T47D (cell line): Measurements from ENCODE around the gene CDHR3.

Experiments used
- DNase-seq, 2 experiments: peaks; one replicate each; pipeline versions ENCODE4 v3.0.0 to v3.0.0-alpha.2; 2011 to 2012; ENCODE audit warnings: low read depth in 1 of 2, low spot score in 1 of 2
- JUND ChIP-seq: IDR thresholded peaks from 2 replicates; pipeline ENCODE4 v1.6.1; 2012; ENCODE audit warnings: low read depth
- in situ Hi-C: cut with HindIII; loops from 2 replicates; pipeline ENCODE4 v1.10.0; 2016; ENCODE audit warnings: low sequenced_read_pairs, low pct_unique_long_range_greater_than_20kb

CDHR3 gene

DNA sequence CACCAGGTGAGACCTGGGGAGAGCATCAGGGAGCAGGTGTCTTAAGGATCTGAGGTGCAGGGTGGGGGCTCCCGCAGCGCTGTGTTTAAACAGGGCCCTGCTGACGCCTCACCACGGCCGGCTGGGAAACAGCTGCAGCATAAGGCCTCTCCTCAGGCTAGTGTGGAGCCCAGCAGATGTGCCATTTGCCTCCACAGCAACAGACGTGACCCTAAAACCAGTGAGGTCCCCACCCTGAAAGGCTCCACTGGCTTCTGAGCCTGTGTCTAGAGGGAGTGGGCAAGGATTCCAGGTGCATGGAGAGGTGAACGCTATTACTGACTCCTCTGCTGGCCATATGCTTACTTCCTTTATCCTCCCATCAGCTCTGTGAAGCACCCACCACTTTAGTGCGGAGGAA is 101.3 kb downstream of the CDHR3 start:
- DNase-seq = no peak
- TF ChIP-seq JUND = no peak
- in situ Hi-C loops = no loop called here

DNA sequence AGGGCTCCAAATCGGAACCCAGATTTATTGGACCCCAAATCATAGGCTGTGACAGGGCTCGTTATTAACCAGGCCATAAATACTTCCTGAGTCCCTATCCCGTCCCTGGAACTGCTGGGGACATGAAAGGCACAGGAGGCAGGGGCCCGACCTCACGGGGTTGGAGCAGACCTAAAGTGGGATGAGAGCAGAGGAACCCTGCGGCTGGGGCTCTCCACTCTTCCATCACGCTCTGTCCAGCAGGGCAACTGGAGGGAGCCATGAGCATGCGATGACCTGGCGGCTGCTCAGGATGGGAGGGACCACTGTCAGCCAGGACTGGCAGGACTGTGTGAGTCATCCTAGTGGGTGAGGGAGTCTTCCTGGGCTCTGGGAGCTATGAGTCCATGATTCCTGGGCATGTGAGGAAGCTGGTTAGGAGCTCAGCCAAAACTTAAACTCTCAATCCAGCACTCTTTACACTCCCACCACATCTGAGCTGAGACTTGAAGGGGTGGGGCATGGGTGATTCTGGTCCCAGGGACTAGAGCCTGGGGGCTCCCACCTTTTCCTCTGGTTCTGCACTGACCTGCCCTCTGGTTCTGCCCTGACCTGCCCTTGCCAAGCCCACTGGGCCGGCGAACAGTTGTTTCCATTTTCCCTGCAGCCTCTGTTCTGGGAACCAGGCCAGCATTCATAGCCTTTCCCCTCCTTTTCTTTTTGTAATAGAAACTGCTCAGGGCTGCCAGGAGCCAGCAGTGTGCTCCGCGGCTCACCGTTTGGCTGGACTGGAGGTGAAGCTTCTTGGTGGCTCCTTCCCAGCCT is 101.9 kb downstream of the CDHR3 start:
- DNase-seq = peak in 1 of 2 experiments; percentile 86
- in situ Hi-C loops = no loop called here
- no peak for TF ChIP-seq JUND

DNA sequence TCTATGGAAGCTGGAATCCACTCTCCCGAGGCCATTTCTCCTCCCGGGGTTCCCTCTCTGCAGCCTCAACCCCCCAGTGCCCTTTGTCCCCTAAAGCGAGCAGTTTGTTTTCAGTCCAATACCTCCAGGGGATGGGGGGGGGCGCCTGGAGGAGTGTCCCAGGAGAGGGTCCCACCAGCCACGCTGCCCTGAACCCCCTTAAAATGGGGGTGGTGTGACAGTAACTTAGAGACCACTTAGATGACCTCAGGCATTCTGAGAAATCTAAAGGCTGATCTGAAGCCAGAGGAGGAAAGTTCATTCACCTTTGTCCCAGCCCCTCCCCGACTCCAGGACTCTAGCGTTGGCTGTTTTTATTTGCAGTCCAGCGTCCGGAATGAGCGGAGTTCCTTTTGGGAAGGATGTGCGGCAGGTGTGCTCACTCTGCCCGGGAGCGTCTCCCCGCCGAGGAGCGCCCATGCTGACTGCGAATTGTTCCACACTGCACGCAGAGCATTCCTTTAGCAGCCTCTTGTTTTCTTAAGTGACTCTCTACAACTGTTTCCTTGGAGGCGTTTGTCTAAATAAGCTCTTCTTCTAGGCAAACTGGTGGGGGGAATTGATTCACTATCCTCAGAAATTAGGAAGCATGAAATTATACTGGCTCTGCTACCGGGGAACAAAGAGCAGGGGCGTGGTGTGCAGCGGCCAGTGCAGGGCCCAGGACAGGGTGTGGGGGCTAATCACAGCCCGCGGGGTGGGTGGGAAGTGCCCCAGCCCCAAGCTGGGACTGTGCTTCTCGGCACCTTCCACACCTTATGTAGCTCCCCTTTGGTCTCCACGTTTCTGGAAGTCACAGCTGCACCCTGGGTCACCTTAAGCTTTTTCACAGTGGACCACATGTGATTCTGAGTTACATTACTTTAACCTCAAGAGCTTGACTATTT is 102.8 kb downstream of the CDHR3 start:
- DNase-seq = peak in 1 of 2 experiments; percentile 72
- no peak for TF ChIP-seq JUND
- in situ Hi-C loops = no loop called here

DNA sequence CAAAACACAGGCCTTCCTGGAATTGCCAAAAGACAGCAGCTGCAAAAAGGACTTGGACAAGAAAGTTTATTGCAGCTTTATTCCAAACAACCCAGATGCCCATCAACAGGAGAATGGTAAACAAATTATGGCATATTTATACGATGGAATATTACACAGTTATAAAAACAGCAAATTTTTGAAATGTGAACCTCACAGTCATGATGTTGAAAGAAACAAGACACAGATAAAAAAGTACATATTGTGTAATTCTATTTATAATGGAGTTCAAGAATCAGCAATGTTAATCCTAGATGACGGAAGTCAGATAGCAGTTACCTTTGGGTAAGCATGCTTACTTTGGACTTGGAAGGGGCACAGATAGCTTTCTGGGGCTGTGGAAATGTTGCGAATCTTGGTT is 104.6 kb downstream of the CDHR3 start:
- in situ Hi-C loops = no loop called here
- TF ChIP-seq JUND = no peak
- DNase-seq = no peak

DNA sequence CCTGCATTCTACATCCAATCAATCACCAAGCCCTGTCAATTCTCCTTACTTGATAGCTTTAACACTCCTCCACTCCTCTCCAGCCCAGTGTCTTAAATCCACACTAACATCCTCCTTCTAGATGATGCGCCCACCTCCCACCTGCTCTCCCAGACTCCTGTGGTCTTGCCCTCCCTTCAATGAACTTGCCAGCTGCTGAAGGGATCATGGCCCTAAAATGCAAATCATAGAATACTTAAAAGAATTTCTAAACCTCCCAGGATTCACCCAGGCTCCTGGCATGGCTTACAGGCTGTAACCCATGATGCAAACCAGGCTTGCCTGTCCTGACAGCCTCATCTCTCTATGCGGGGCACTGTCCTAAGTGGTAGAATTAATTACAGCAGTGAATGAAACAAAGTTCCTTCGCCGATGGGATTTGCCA is 105.5 kb downstream of the CDHR3 start:
- in situ Hi-C loops = no loop called here
- TF ChIP-seq JUND = no peak

DNA sequence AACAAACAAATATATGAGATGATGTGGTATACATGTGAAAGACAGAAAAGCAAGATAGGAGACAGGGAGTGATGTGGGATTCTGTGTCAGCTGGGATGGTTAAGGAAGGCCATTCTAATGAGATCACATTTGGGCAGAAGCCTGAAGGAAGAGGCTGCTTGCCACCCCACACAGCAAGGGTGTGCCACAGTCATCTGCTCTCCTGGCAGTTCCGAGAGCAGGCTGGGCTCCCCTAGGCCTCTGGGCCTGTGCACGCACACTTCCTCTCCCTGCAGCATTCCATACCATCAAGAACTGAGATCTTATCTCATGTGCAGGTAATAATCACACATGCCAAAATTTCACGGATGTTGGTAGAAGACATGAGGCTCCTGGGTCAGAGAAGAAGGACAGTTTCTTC is 105.9 kb downstream of the CDHR3 start:
- DNase-seq = peak in 1 of 2 experiments; percentile 91
- in situ Hi-C loops = no loop called here
- TF ChIP-seq JUND = peak; percentile 78; the same call in 1 of the 2 replicates

More for the DNA sequence above, 105.5 kb downstream of the CDHR3 start:
- no peak for DNase-seq

DNA sequence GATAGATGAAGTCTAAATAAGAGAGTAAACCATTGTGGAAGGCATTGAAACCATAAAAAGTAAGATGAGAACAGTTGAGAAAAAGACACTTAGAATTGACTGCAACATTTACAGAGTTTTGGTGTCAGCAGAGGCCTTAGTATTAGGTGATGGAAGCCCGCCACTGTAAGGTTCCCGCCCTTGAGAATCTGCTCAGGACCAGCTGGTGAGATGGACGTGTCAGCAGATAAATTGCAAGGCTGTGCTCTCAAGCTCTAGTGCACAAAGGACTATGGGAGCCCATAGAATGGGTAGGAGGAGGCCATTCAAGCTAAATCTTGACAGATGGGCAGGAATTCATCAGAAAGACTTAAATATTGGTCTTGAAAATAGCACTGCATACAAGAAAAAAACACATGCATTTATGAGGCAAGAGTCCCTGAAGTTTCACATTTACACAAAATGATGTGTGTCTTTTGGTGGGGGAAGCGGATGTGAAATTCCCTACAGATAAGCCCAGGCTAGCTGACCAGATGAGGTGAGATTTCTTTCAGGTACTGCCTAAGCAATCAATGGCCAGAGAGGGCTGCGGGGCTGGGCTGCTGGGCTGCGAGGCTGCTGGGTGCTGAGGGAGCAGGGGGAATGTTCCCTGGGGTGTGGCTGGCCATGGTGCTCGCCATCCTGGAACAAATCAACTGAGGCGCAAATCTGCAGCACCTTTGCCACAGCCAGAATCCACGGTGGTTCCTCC is 106.6 kb downstream of the CDHR3 start:
- DNase-seq = no peak
- in situ Hi-C loops = no loop called here
- no peak for TF ChIP-seq JUND

DNA sequence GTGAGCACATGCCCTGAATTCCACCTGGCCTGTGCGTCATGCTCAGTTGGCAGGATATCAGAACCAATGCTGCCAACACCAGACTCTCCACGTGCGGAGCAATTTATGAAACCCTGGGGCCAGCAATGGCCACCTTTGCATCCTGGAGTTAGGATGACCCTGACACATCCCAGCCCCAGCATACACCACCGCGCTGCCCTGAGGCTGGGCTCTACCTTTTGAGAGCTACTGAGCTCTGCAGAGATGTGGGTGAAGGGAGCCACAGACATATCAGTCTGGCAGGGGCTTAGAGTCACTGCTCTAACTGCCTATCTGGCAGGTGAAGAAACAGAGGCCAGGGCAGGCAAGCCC is 107.1 kb downstream of the CDHR3 start:
- in situ Hi-C loops = no loop called here
- 0 out of 2 replicates have a peak, but pooled peaks have one; percentile 27 for TF ChIP-seq JUND
- DNase-seq = peak in 1 of 2 experiments; percentile 93

DNA sequence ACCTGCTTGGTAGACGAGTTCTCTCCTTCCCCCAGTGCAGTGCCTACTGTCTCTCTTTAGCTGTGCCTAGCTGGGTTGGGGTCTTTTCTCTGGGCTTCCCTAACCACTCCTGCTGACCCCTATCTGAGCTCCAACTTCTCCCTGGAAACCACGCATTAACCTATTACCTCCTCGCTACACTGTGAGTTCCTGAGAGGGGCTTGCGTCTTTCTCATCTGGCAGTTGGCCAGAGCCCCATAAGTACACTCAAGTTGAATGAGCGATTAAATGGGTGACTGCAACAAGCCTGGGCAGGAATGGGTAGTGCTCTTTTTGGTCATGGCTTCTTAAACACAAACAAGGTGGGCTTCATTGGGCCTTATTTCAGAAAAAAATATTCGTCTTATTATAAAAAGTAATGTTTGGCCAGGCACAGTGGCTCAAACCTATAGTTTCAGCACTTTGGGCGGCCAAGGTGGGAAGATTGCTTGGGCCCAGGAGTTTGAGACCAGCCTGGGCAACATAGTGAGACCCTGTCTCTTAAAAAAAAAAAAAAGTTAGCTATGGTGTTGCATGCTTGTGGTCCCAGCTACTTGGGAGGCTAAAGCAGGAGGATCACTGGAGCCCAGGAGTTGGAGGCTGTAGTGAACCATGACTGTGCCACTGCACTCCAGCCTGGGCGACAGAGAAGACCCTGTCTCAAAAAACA is 107.6 kb downstream of the CDHR3 start:
- DNase-seq = no peak
- in situ Hi-C loops = no loop called here

DNA sequence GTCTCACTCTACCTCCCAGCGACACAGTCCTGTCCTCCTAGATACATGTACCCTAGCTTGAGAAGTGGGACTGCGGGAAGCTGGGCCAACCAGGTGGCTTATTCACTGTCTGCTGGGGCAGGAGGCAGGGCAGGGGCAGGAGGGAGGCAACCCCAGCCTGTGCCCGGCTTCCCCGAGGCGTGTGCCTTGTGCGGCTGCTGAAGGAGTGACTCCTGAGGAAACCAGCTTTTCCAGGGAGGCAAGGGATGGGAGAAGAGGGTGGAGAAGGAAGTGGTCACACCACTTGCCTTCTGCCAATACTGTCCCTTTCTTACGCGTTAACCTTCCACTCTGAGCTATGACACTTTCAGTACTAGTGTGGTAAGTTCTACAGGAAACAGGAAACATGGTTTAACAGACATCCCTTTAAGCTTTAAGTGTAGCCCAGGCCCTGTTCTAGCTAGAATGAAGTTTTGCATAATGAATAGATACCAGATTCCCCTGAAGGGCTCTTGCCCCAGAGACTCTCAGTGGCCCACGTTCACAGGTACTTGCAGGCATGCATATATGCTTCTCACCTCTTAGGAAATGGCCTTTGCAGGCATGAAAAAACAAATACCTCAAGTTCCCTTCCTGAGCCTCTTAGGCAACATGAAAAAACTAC is 108.4 kb downstream of the CDHR3 start:
- TF ChIP-seq JUND = no peak
- DNase-seq = peak in 1 of 2 experiments; percentile 95
- in situ Hi-C loops = no loop called here

More for the DNA sequence above, 107.6 kb downstream of the CDHR3 start:
- no peak for TF ChIP-seq JUND

DNA sequence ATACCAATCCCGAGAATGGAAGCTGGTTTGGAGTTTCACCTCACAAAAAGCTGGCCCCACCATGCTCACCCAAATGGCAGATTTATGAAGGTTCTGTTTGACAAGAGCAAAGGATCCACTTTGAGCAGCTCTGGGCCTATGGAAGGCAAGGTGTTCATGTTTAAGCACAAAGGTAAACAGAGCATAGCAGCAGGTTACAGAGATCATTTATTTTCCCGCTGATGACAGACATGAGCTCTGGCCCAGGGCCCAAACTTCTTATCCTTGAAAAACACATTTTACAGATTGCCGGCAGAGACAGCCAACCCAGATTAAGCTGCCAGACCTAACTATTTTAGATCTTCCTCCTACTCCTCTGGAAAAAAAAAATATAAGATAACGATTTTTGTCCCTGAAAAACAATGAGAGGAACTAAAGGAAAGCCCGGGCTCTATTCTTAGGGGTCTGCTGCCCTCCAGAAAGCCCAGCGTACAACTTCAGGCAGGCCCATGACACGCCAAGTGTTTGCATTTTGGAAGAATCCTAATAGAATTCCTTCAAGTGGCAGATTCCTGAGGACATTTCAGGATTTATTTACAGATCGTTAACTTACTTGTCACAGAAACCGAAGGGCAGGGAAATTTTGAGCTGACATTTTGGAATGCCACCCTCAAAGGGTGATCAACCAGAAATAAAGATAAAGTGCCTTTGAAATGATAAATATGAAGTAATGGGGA is 109.1 kb downstream of the CDHR3 start:
- in situ Hi-C loops = no loop called here
- no peak for TF ChIP-seq JUND
- peak in 1 of 2 experiments; percentile 71 for DNase-seq
